ENCODE data around the gene NR2F2.

NR2F2 gene

DNA sequence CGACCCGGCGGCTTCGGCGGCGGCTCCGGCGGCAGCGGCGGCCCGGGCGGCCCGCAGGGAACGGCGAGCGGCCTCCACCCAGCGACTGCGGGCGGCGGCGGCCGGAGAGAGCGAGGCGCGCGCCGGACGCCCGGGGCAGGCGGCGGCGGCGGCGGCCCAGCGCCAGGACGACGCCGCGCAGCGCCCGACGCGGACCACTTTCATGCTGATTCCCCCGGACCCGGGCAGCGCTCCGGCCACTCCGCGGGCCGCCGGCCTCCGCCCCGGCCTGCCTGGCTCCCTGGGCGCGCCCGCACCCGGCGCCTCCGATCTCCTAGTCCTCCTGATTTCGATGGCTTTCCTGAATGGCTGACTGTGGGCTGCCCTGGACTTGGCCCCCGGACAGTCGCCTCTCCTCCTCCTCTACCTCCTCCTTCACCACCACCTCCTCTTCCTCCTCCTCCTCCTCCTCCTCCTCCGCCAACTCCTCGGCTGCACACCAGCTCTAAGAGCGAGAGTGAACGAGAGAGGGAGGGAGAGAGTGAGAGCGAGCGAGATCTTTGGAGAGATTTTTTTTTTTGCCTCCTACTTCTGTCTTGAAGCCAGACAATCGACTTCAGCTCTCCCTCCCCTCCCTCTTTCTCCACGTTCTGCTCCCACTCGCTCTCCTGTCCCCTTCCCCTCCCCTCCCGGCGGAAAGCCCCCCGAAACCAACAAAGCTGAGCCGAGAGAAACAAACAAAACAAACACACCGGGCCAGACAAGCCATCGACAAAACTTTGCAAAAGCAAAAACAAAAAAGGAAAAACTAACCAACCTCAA is 844 bp downstream of the NR2F2 start:
- peak overlapping the region; percentile 50 for H3K9ac ChIP-seq (ENCODE audit: low read length)
- no peaks in the 10 kb centered on the region for H3K79me1 ChIP-seq (ENCODE audit: low read length)
- H3K56ac ChIP-seq (ENCODE audit: low read length), result peak overlapping the region; percentile 63
- H3K4me2 ChIP-seq (ENCODE audit: low read length), result peak overlapping the region; percentile 74
- no peak overlapping the region for H4K5ac ChIP-seq (ENCODE audit: low read length)
- peaks cover 66% of the 10 kb centered on the region for H3K27me3 ChIP-seq (ENCODE audit: insufficient read depth, low read length, poor library complexity)
- no peak overlapping the region for H2AK5ac ChIP-seq (ENCODE audit: low read length)
- no peaks in the 10 kb centered on the region for H3K79me2 ChIP-seq (ENCODE audit: control insufficient read depth, insufficient read depth, low read length)
- H2BK5ac ChIP-seq (ENCODE audit: low read length), result no peak overlapping the region
- peaks cover 3% of the 10 kb centered on the region for H3K4me1 ChIP-seq (ENCODE audit: control insufficient read depth, low read depth, low read length)
- no CpG with 5 or more reads among the region's 77 CpGs for WGBS (ENCODE audit: extremely low coverage, insufficient coverage, low lambda C conversion rate)
- H2BK15ac ChIP-seq (replicated peaks; ENCODE audit: low read depth), result no peak overlapping the region
- H3K27ac ChIP-seq (ENCODE audit: low read depth, low read length), result no peak overlapping the region
- H2BK120ac ChIP-seq (ENCODE audit: low read depth, low read length), result no peak overlapping the region
- no peak overlapping the region for H4K8ac ChIP-seq (ENCODE audit: low read depth, low read length)
- DNase-seq, result no peak
- H3K4ac ChIP-seq (ENCODE audit: low read depth, low read length), result no peak overlapping the region
- H3K23ac ChIP-seq (ENCODE audit: low read length), result no peak overlapping the region
- no peaks in the 10 kb centered on the region for H3K36me3 ChIP-seq (ENCODE audit: control insufficient read depth, insufficient read depth, low read length)
- no peak overlapping the region for H3K4me3 ChIP-seq (ENCODE audit: low read length)
- H3K18ac ChIP-seq (ENCODE audit: low read length), result peak overlapping the region; percentile 7

DNA sequence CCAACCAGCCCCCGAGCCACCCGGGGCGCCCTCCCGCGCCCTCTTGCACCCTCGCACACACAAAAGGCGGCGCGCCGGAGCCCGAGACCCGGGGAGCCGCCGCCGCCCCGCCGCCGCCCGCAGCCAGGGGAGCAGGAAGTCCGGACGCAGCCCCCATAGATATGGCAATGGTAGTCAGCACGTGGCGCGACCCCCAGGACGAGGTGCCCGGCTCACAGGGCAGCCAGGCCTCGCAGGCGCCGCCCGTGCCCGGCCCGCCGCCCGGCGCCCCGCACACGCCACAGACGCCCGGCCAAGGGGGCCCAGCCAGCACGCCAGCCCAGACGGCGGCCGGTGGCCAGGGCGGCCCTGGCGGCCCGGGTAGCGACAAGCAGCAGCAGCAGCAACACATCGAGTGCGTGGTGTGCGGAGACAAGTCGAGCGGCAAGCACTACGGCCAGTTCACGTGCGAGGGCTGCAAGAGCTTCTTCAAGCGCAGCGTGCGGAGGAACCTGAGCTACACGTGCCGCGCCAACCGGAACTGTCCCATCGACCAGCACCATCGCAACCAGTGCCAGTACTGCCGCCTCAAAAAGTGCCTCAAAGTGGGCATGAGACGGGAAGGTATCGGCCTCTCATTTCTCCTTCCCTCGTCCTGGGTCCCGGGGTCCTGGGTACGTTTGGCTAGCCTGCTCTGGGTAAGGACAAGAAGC is 1.6 kb downstream of the NR2F2 start:
- H3K27me3 ChIP-seq (ENCODE audit: insufficient read depth, low read length, poor library complexity), result peaks cover 70% of the 10 kb centered on the region
- no peak overlapping the region for H2BK120ac ChIP-seq (ENCODE audit: low read depth, low read length)
- H3K4me3 ChIP-seq (ENCODE audit: low read length), result no peak overlapping the region

DNA sequence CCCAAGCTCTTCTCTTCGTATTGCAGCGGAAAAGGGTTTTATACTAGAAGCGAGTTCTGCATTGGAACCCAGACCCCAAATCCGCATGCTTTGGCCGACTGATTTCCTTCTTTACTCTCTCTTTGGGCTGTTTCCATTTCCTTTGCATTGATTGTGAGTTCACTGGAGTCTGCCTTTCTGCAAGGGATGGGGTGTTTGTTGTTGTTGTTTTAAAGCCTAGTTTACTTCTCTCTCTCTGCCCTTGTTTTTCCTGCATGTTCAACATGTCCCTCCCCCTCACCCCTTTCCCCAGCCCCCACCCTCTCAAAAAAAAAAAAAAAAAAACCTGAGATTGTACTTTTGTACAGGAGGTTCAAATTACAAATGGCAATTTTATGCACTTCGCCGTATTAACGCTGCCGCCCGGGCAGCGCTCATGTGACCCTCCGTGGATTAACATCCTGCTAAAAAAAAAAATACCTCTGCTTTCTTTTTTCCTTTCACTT is 2.2 kb downstream of the NR2F2 start:
- peak overlapping the region; percentile 46 for H2BK120ac ChIP-seq (ENCODE audit: low read depth, low read length)
- H2BK5ac ChIP-seq (ENCODE audit: low read length), result no peak overlapping the region
- H3K23ac ChIP-seq (ENCODE audit: low read length), result no peak overlapping the region
- H3K27me3 ChIP-seq (ENCODE audit: insufficient read depth, low read length, poor library complexity), result peaks cover 73% of the 10 kb centered on the region
- H3K56ac ChIP-seq (ENCODE audit: low read length), result no peak overlapping the region
- H3K4me3 ChIP-seq (ENCODE audit: low read length), result no peak overlapping the region
- no CpG with 5 or more reads among the region's 12 CpGs for WGBS (ENCODE audit: extremely low coverage, insufficient coverage, low lambda C conversion rate)
- H4K5ac ChIP-seq (ENCODE audit: low read length), result no peak overlapping the region
- no peak overlapping the region for H2AK5ac ChIP-seq (ENCODE audit: low read length)
- H4K8ac ChIP-seq (ENCODE audit: low read depth, low read length), result no peak overlapping the region
- no peaks in the 10 kb centered on the region for H3K36me3 ChIP-seq (ENCODE audit: control insufficient read depth, insufficient read depth, low read length)
- no peak overlapping the region for H3K4ac ChIP-seq (ENCODE audit: low read depth, low read length)
- H3K79me1 ChIP-seq (ENCODE audit: low read length), result no peaks in the 10 kb centered on the region
- H3K4me1 ChIP-seq (ENCODE audit: control insufficient read depth, low read depth, low read length), result no peaks in the 10 kb centered on the region
- H3K4me2 ChIP-seq (ENCODE audit: low read length), result peak overlapping the region; percentile 11
- peak overlapping the region; percentile 32 for H3K18ac ChIP-seq (ENCODE audit: low read length)
- no peak overlapping the region for H3K9ac ChIP-seq (ENCODE audit: low read length)
- no peak overlapping the region for H3K27ac ChIP-seq (ENCODE audit: low read depth, low read length)
- no peaks in the 10 kb centered on the region for H3K79me2 ChIP-seq (ENCODE audit: control insufficient read depth, insufficient read depth, low read length)
- DNase-seq, result no peak
- H2BK15ac ChIP-seq (replicated peaks; ENCODE audit: low read depth), result no peak overlapping the region

More for the DNA sequence above, 1.6 kb downstream of the NR2F2 start:
- no peak overlapping the region for H2AK5ac ChIP-seq (ENCODE audit: low read length)
- no peak overlapping the region for H3K27ac ChIP-seq (ENCODE audit: low read depth, low read length)
- H3K36me3 ChIP-seq (ENCODE audit: control insufficient read depth, insufficient read depth, low read length), result no peaks in the 10 kb centered on the region
- peak overlapping the region; percentile 11 for H3K4me2 ChIP-seq (ENCODE audit: low read length)
- H2BK5ac ChIP-seq (ENCODE audit: low read length), result no peak overlapping the region
- H3K4ac ChIP-seq (ENCODE audit: low read depth, low read length), result no peak overlapping the region
- H3K4me1 ChIP-seq (ENCODE audit: control insufficient read depth, low read depth, low read length), result no peaks in the 10 kb centered on the region
- H3K79me1 ChIP-seq (ENCODE audit: low read length), result no peaks in the 10 kb centered on the region
- no peak overlapping the region for H4K5ac ChIP-seq (ENCODE audit: low read length)
- peak; percentile 79 for DNase-seq
- no peaks in the 10 kb centered on the region for H3K79me2 ChIP-seq (ENCODE audit: control insufficient read depth, insufficient read depth, low read length)
- H3K56ac ChIP-seq (ENCODE audit: low read length), result peak overlapping the region; percentile 37
- H3K18ac ChIP-seq (ENCODE audit: low read length), result no peak overlapping the region
- no peak overlapping the region for H4K8ac ChIP-seq (ENCODE audit: low read depth, low read length)
- peak overlapping the region; percentile 35 for H3K23ac ChIP-seq (ENCODE audit: low read length)
- no peak overlapping the region for H2BK15ac ChIP-seq (replicated peaks; ENCODE audit: low read depth)
- no peak overlapping the region for H3K9ac ChIP-seq (ENCODE audit: low read length)
- no CpG with 5 or more reads among the region's 70 CpGs for WGBS (ENCODE audit: extremely low coverage, insufficient coverage, low lambda C conversion rate)

DNA sequence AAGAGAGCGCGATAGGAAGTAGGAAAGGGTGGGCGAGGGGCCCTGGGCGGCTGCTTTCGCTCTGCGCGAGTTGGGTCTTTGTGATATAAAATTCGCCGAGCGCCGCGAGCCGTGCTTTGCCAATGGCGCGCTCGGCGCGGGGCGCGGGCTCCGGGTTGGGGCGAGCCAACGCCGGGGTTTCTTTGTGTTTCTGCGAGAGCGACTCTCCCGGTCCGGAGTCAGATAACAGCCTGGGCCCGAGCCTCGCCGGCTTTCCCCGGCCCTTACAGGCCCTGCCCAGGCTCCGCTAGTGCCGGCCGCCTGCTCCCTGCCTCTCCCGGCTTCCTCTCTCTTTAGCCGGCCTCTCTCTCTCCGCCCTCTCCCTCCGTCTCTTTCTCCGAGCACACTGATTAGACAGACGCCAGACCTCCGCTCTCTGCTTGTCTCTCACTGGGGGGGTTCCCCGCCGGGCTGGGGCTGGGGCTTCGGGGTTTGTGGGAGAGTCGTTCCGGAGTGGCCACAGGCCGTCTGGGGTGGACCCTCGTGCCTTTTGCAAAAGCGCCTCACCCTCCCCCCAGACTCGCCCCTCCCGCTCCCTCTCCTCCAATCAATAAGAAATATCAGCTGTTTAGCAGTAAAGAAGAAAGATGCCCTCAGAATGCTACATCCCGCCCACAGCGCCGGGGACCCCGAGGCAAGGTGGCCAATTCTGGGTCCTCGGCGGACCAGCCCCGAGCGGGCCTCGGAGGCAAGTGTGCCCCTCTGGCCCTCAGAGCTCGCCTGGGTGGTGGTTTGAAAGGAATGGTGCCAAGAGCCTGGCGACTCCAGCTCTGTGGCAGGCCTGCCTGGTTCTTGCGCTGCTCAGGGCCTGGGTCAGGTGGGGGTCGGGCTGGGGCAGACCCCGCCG is 2.9 kb downstream of the NR2F2 start:
- WGBS (ENCODE audit: extremely low coverage, insufficient coverage, low lambda C conversion rate), result no CpG with 5 or more reads among the region's 67 CpGs
- Histone ChIP-seq H3K27me3 (ENCODE audit: insufficient read depth, low read length, poor library complexity) (peaks cover 69% of the 10 kb centered on the region), H3K4me3 (ENCODE audit: low read length) (no peak overlapping the region), H3K4me2 (ENCODE audit: low read length) (peak overlapping the region; percentile 8), H3K4ac (ENCODE audit: low read depth, low read length) (no peak overlapping the region), H3K23ac (ENCODE audit: low read length) (no peak overlapping the region), H3K36me3 (ENCODE audit: control insufficient read depth, insufficient read depth, low read length) (no peaks in the 10 kb centered on the region), H2BK5ac (ENCODE audit: low read length) (no peak overlapping the region), H3K4me1 (ENCODE audit: control insufficient read depth, low read depth, low read length) (no peaks in the 10 kb centered on the region), H2BK15ac (replicated peaks; ENCODE audit: low read depth) (no peak overlapping the region), H3K27ac (ENCODE audit: low read depth, low read length) (no peak overlapping the region), H3K79me2 (ENCODE audit: control insufficient read depth, insufficient read depth, low read length) (no peaks in the 10 kb centered on the region), H3K9ac (ENCODE audit: low read length) (no peak overlapping the region), H3K56ac (ENCODE audit: low read length) (no peak overlapping the region), H4K8ac (ENCODE audit: low read depth, low read length) (no peak overlapping the region), H2AK5ac (ENCODE audit: low read length) (no peak overlapping the region), H3K18ac (ENCODE audit: low read length) (peak overlapping the region; percentile 32), H2BK120ac (ENCODE audit: low read depth, low read length) (peak overlapping the region; percentile 46), H4K5ac (ENCODE audit: low read length) (no peak overlapping the region), H3K79me1 (ENCODE audit: low read length) (no peaks in the 10 kb centered on the region)
- peak; percentile 82 for DNase-seq

DNA sequence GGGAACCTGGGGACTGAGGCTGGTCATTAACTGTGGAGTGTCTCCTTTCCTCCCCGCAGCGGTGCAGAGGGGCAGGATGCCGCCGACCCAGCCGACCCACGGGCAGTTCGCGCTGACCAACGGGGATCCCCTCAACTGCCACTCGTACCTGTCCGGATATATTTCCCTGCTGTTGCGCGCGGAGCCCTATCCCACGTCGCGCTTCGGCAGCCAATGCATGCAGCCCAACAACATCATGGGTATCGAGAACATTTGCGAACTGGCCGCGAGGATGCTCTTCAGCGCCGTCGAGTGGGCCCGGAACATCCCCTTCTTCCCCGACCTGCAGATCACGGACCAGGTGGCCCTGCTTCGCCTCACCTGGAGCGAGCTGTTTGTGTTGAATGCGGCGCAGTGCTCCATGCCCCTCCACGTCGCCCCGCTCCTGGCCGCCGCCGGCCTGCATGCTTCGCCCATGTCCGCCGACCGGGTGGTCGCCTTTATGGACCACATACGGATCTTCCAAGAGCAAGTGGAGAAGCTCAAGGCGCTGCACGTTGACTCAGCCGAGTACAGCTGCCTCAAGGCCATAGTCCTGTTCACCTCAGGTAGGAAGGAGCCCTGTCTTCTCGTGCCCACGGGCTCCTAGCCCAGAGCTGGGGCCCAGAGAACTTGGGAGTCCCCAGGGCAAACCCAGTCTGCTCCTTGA is 3.7 kb downstream of the NR2F2 start:
- Histone ChIP-seq H3K27me3 (ENCODE audit: insufficient read depth, low read length, poor library complexity) (peaks cover 63% of the 10 kb centered on the region), H3K36me3 (ENCODE audit: control insufficient read depth, insufficient read depth, low read length) (no peaks in the 10 kb centered on the region), H3K79me2 (ENCODE audit: control insufficient read depth, insufficient read depth, low read length) (no peaks in the 10 kb centered on the region), H2BK120ac (ENCODE audit: low read depth, low read length) (no peak overlapping the region), H3K79me1 (ENCODE audit: low read length) (no peaks in the 10 kb centered on the region), H3K18ac (ENCODE audit: low read length) (no peak overlapping the region), H3K23ac (ENCODE audit: low read length) (no peak overlapping the region), H3K4me3 (ENCODE audit: low read length) (no peak overlapping the region), H3K27ac (ENCODE audit: low read depth, low read length) (no peak overlapping the region), H3K4me1 (ENCODE audit: control insufficient read depth, low read depth, low read length) (no peaks in the 10 kb centered on the region), H3K4me2 (ENCODE audit: low read length) (no peak overlapping the region), H2BK5ac (ENCODE audit: low read length) (no peak overlapping the region), H3K56ac (ENCODE audit: low read length) (no peak overlapping the region), H3K4ac (ENCODE audit: low read depth, low read length) (no peak overlapping the region), H2BK15ac (replicated peaks; ENCODE audit: low read depth) (no peak overlapping the region), H2AK5ac (ENCODE audit: low read length) (no peak overlapping the region), H4K8ac (ENCODE audit: low read depth, low read length) (no peak overlapping the region), H3K9ac (ENCODE audit: low read length) (no peak overlapping the region), H4K5ac (ENCODE audit: low read length) (no peak overlapping the region)
- no peak for DNase-seq
- WGBS (ENCODE audit: extremely low coverage, insufficient coverage, low lambda C conversion rate), result no CpG with 5 or more reads among the region's 49 CpGs

Measured in mesendoderm (in vitro differentiated cells).